IMR-90 (cell line): ENCODE measurements around the gene HSPA1L.

Experiments used
- MXI1 ChIP-seq: IDR thresholded peaks from 2 replicates; pipeline ENCODE4 v1.6.1; 2012; ENCODE audit warnings: low read depth, mild to moderate bottlenecking, low read length, moderate library complexity, borderline replicate concordance
- TF ChIP-seq, protein P1 (sequence below): conservative IDR thresholded peaks from 2 replicates; pipeline ENCODE4 v1.5.1; 2012; ENCODE audit warnings: mild to moderate bottlenecking, low read depth, low read length, improper control_type of control experiment

DNA sequence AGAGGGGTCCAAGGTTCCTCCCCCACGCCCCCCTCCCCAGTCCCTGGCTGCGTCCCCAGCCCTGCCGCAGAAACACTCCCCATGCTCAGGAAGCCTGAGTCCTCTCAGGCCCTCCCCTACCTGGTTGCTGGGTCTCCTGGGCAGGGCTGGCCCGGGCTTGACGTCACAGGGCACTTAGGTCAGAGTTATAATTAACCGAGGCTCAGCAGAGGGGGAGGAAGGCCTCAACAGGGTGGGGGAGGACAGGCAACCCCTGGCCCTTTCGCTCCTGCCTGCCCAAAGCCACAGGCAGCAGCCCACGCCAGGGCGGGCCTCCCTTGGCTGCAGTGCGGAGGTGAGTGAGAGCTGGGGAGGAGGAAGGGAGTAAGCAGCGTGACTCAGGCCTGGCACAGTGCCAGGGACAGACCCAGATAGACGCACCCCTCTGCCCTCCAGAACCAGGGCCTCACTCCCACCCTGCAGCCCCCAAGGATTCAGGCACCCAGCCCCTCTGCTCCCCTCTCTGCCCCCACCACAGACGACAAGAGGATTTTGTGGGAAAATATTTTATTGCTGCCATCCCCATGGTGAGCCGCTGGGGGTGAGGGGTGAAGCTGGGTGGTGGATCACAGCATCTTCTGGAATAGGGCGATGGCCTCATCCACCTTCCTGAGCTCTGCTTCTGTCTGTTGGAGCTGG is 38.0 kb downstream of the HSPA1L start, which contains the start of gene VWA7:
- TF ChIP-seq, protein P1, sequence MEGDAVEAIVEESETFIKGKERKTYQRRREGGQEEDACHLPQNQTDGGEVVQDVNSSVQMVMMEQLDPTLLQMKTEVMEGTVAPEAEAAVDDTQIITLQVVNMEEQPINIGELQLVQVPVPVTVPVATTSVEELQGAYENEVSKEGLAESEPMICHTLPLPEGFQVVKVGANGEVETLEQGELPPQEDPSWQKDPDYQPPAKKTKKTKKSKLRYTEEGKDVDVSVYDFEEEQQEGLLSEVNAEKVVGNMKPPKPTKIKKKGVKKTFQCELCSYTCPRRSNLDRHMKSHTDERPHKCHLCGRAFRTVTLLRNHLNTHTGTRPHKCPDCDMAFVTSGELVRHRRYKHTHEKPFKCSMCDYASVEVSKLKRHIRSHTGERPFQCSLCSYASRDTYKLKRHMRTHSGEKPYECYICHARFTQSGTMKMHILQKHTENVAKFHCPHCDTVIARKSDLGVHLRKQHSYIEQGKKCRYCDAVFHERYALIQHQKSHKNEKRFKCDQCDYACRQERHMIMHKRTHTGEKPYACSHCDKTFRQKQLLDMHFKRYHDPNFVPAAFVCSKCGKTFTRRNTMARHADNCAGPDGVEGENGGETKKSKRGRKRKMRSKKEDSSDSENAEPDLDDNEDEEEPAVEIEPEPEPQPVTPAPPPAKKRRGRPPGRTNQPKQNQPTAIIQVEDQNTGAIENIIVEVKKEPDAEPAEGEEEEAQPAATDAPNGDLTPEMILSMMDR = no peak
- no peak for TF ChIP-seq MXI1
